22Rv1 (cell line): ENCODE measurements around the gene BNIP5.

Experiments used
- CTCF ChIP-seq: fragments of 450-650 bp; IDR thresholded peaks from 2 replicates; pipeline ENCODE4 v1.5.1; 2017; ENCODE audit warnings: mild to moderate bottlenecking
- ZFX ChIP-seq: fragments of 450-650 bp; IDR thresholded peaks from 2 replicates; pipeline ENCODE4 v1.6.1; 2017; ENCODE audit warnings: antibody characterized with exemption, borderline replicate concordance

- TF ChIP-seq CTCF (no peak), ZFX (no peak)
These were observed 16.9 kb downstream of the BNIP5 start for GRCh38 chr6:36319821-36320220.
